H9 (cell line): ENCODE data around the gene PJA1. TPM values are rescaled to one million over a fixed set of nuclear protein-coding genes. Genes with fewer than 3 reads are reported as not detected.

Experiments
- DNase-seq: peaks from one replicate; pipeline ENCODE4 v3.0.0-alpha.2; 2017
- H2AFZ ChIP-seq: one replicate; pipeline ENCODE4 v1.6.1; 2013; ENCODE audit warnings: mild to moderate bottlenecking, low read length, control low read depth, moderate library complexity
- H2AK5ac ChIP-seq: 2 replicates; pipeline ENCODE4 v1.6.1; 2013; ENCODE audit warnings: low read length, control low read depth, mixed read lengths; ENCODE audit not compliant: insufficient read length
- H2BK120ac ChIP-seq: one replicate; pipeline ENCODE4 v1.6.1; 2013; ENCODE audit warnings: low read depth, mild to moderate bottlenecking, low read length, control low read depth, inconsistent platforms; ENCODE audit not compliant: poor library complexity, severe bottlenecking
- H2BK12ac ChIP-seq: 2 replicates; pipeline ENCODE4 v1.6.1; 2013; ENCODE audit warnings: low read length, control low read depth, mixed read lengths, low read depth; ENCODE audit not compliant: insufficient read length
- H2BK15ac ChIP-seq: 2 replicates; pipeline ENCODE4 v1.6.1; 2013; ENCODE audit warnings: low read depth, low read length, control low read depth
- H2BK20ac ChIP-seq: one replicate; pipeline ENCODE4 v1.6.1; 2013; ENCODE audit warnings: low read depth, mild to moderate bottlenecking, low read length, control low read depth, inconsistent platforms; ENCODE audit not compliant: poor library complexity, severe bottlenecking
- H2BK5ac ChIP-seq: 2 replicates; pipeline ENCODE4 v1.6.1; 2013; ENCODE audit warnings: low read length, control low read depth, mixed read lengths; ENCODE audit not compliant: insufficient read length
- H3K14ac ChIP-seq: 2 replicates; pipeline ENCODE4 v1.6.1; 2013; ENCODE audit warnings: low read length, control low read depth; ENCODE audit not compliant: insufficient read depth
- H3K18ac ChIP-seq: 2 replicates; pipeline ENCODE4 v1.6.1; 2013; ENCODE audit warnings: low read depth, mild to moderate bottlenecking, mixed read lengths, low read length, control low read depth; ENCODE audit not compliant: insufficient read length
- H3K23ac ChIP-seq: 2 replicates; pipeline ENCODE4 v1.6.1; 2013; ENCODE audit warnings: low read length, control low read depth, mixed read lengths, low read depth; ENCODE audit not compliant: insufficient read length
- H3K23me2 ChIP-seq: 2 replicates; pipeline ENCODE4 v1.6.1; 2013; ENCODE audit warnings: low read depth, mild to moderate bottlenecking, mixed read lengths, low read length, control low read depth; ENCODE audit not compliant: insufficient read length, poor library complexity, severe bottlenecking
- H3K27ac ChIP-seq: 2 replicates; pipeline ENCODE4 v1.5.1; 2013; ENCODE audit warnings: low read length, control low read depth, mixed read lengths, low read depth; ENCODE audit not compliant: insufficient read length
- H3K27me3 ChIP-seq: 2 replicates; pipeline ENCODE4 v1.6.1; 2013; ENCODE audit warnings: low read length, control low read depth, inconsistent platforms; ENCODE audit not compliant: insufficient read depth
- H3K4ac ChIP-seq: 2 replicates; pipeline ENCODE4 v1.6.1; 2013; ENCODE audit warnings: low read depth, mild to moderate bottlenecking, control low read depth, inconsistent platforms, low read length, moderate library complexity
- H3K4me1 ChIP-seq: 2 replicates; pipeline ENCODE4 v1.6.1; 2013; ENCODE audit warnings: low read length, control low read depth, inconsistent platforms; ENCODE audit not compliant: insufficient read depth
- H3K4me2 ChIP-seq: 2 replicates; pipeline ENCODE4 v1.6.1; 2013; ENCODE audit warnings: low read length, control low read depth, mixed read lengths; ENCODE audit not compliant: insufficient read length, insufficient read depth
- H3K56ac ChIP-seq: 2 replicates; pipeline ENCODE4 v1.6.1; 2013; ENCODE audit warnings: low read depth, mild to moderate bottlenecking, mixed read lengths, low read length, control low read depth; ENCODE audit not compliant: insufficient read length
- H3K79me1 ChIP-seq: 2 replicates; pipeline ENCODE4 v1.6.1; 2013; ENCODE audit warnings: low read depth, mild to moderate bottlenecking, moderate library complexity, low read length, control low read depth, inconsistent platforms; ENCODE audit not compliant: insufficient read depth, poor library complexity, severe bottlenecking
- H3K79me2 ChIP-seq: 2 replicates; pipeline ENCODE4 v1.6.1; 2013; ENCODE audit warnings: low read length, control low read depth, inconsistent platforms; ENCODE audit not compliant: insufficient read depth
- H3K9ac ChIP-seq: 2 replicates; pipeline ENCODE4 v1.6.1; 2013; ENCODE audit warnings: low read length, control low read depth, mixed read lengths; ENCODE audit not compliant: insufficient read length; ENCODE audit errors: extremely low read depth
- H3K9me3 ChIP-seq: one replicate; pipeline ENCODE4 v1.6.1; 2013; ENCODE audit warnings: low read depth, low read length, inconsistent platforms; ENCODE audit not compliant: control insufficient read depth
- H3T11ph ChIP-seq: one replicate; pipeline ENCODE4 v1.6.1; 2013; ENCODE audit warnings: mild to moderate bottlenecking, low read length, control low read depth, inconsistent platforms
- H4K20me1 ChIP-seq: one replicate; pipeline ENCODE4 v1.6.1; 2013; ENCODE audit not compliant: control insufficient read depth, insufficient read length, insufficient read depth
- H4K5ac ChIP-seq: 2 replicates; pipeline ENCODE4 v1.6.1; 2013; ENCODE audit warnings: low read depth, mild to moderate bottlenecking, mixed read lengths, low read length, control low read depth; ENCODE audit not compliant: insufficient read length
- H4K8ac ChIP-seq: replicated peaks from 2 replicates; pipeline ENCODE4 v1.6.1; 2013; ENCODE audit warnings: low read length, control low read depth, mixed read lengths, low read depth; ENCODE audit not compliant: insufficient read length
- H4K91ac ChIP-seq: 2 replicates; pipeline ENCODE4 v1.6.1; 2013; ENCODE audit warnings: low read depth, mild to moderate bottlenecking, moderate library complexity, mixed read lengths, low read length, control low read depth; ENCODE audit not compliant: insufficient read length
- H3K27ac Mint-ChIP-seq, 3 experiments: 2 replicates in 2 of 3; 3 replicates in 1 of 3; pipeline ENCODE4 v1.8.0; 2020 to 2021; ENCODE audit warnings: mixed read lengths in 3 of 3, mild to moderate bottlenecking in 1 of 3, moderate library complexity in 1 of 3
- H3K27me3 Mint-ChIP-seq: 2 replicates; pipeline ENCODE4 v1.8.0; 2021; ENCODE audit warnings: low read depth, mild to moderate bottlenecking, moderate library complexity, mixed read lengths
- H3K36me3 Mint-ChIP-seq, 3 experiments: 2 replicates in 2 of 3; 3 replicates in 1 of 3; pipeline ENCODE4 v1.8.0; 2020 to 2021; ENCODE audit warnings: low read depth in 3 of 3, mixed read lengths in 3 of 3; ENCODE audit not compliant: insufficient read depth in 1 of 3
- H3K4me1 Mint-ChIP-seq, 2 experiments: 2 replicates each; pipeline ENCODE4 v1.8.0; 2020; ENCODE audit warnings: mixed read lengths in 2 of 2
- H3K4me3 Mint-ChIP-seq, 2 experiments: 2 replicates in 1 of 2; 3 replicates in 1 of 2; pipeline ENCODE4 v1.8.0; 2020 to 2021; ENCODE audit warnings: mild to moderate bottlenecking in 2 of 2, mixed read lengths in 2 of 2, moderate library complexity in 1 of 2
- H3K9me3 Mint-ChIP-seq, 2 experiments: 2 replicates in 1 of 2; 3 replicates in 1 of 2; pipeline ENCODE4 v1.8.0; 2020; ENCODE audit warnings: mild to moderate bottlenecking in 2 of 2, mixed read lengths in 2 of 2, moderate library complexity in 1 of 2
- CTCF ChIP-seq: fragments of 200-600 bp; sonication (generic); conservative IDR thresholded peaks from 3 replicates; pipeline ENCODE4 v1.8.0; 2021; ENCODE audit warnings: antibody characterized with exemption, mild to moderate bottlenecking
- WGBS: extraction: QIAGEN DNeasy Blood & Tissue Kit; methylation state at CpG from one replicate; pipeline ENCODE4 v1.1.7; 2013; ENCODE audit warnings: missing lambda C conversion rate, low lambda C conversion rate, mixed read lengths; ENCODE audit not compliant: insufficient read length; ENCODE audit errors: extremely low coverage; 5-methylcytosine and 5-hydroxymethylcytosine counted together
- total RNA-seq: library from RNA; stranded (reverse); gene quantifications from 2 replicates; pipeline ENCODE4 v1.2.1, GENCODE V29; 2021

PJA1 gene
- total RNA-seq, 1 experiment from 2014 or later, result 41.4 TPM

GRCh38 chrX:69154051-69154450 is 11.2 kb downstream of the PJA1 start:
- no peak overlapping the region for H3K27ac ChIP-seq
- H3K14ac ChIP-seq, result no peak overlapping the region

More at GRCh38 chrX:69154051-69154450, 11.2 kb downstream of the PJA1 start:
- Histone ChIP-seq H3K23me2 (no peaks in the 10 kb centered on the region), H2AK5ac (no peak overlapping the region), H3K9ac (no peak overlapping the region), H4K20me1 (no peaks in the 10 kb centered on the region), H3K9me3 (no peaks in the 10 kb centered on the region), H4K91ac (no peak overlapping the region), H3T11ph (no peak overlapping the region), H2BK15ac (no peak overlapping the region), H2BK12ac (no peak overlapping the region), H3K27me3 (no peaks in the 10 kb centered on the region), H2BK5ac (no peak overlapping the region), H4K8ac (no peak overlapping the region), H3K79me2 (no peaks in the 10 kb centered on the region), H3K4me2 (no peak overlapping the region), H4K5ac (no peak overlapping the region), H2BK120ac (no peak overlapping the region), H2AFZ (no peak overlapping the region), H3K18ac (no peak overlapping the region), H2BK20ac (no peak overlapping the region), H3K4ac (no peak overlapping the region), H3K23ac (no peak overlapping the region), H3K56ac (no peak overlapping the region), H3K79me1 (no peaks in the 10 kb centered on the region), H3K4me1 (peaks cover 21% of the 10 kb centered on the region; the same call in 1 of the 2 replicates)
- no CpG with 5 or more reads among the region's 6 CpGs for WGBS
- H3K27me3 Mint-ChIP-seq, result peaks cover 1% of the 10 kb centered on the region; the same call in 1 of the 2 replicates
- no peak overlapping the region for H3K4me3 Mint-ChIP-seq
- H3K4me1 Mint-ChIP-seq, result peaks cover 39 to 46% of the 10 kb centered on the region in 2 experiments
- H3K27ac Mint-ChIP-seq, result peak overlapping the region in 1 of 3 experiments; percentile 78; a peak in 2 of 7 replicates
- peak; percentile 3 for DNase-seq
- H3K36me3 Mint-ChIP-seq, result no peaks in the 10 kb centered on the region; a peak in 3 of 7 replicates
- peaks cover 55 to 57% of the 10 kb centered on the region in 2 experiments for H3K9me3 Mint-ChIP-seq
- no peak for TF ChIP-seq CTCF
